ENCODE measurements around the gene APP.

The APP gene

GRCh38 chr21:26060335-26061115 lies 110.0 kb downstream of the APP start:
- Histone ChIP-seq H3K4me3 (no peak overlapping the region), H3K4me2 (no peak overlapping the region), H3K36me3 (peaks cover 46% of the 10 kb centered on the region), H3K27me3 (no peaks in the 10 kb centered on the region), H3K9me3 (no peaks in the 10 kb centered on the region), H3K27ac (no peak overlapping the region), H3K4me1 (peaks cover 7% of the 10 kb centered on the region), H3K9ac (no peak overlapping the region), H4K20me1 (peaks cover 91% of the 10 kb centered on the region)
- no peak for TF ChIP-seq Cebpa-rat (IDR thresholded peaks at IDR 0.05)

GRCh38 chr21:26057477-26058170 lies 112.9 kb downstream of the APP start:
- H3K4me3 ChIP-seq: no peak overlapping the region
- no peak overlapping the region for H3K27ac ChIP-seq
- no peaks in the 10 kb centered on the region for H3K9me3 ChIP-seq
- H3K36me3 ChIP-seq: peaks cover 47% of the 10 kb centered on the region
- H3K4me1 ChIP-seq: peaks cover 16% of the 10 kb centered on the region
- H3K4me2 ChIP-seq: no peak overlapping the region
- H3K27me3 ChIP-seq: no peaks in the 10 kb centered on the region
- H3K9ac ChIP-seq: no peak overlapping the region
- H4K20me1 ChIP-seq: peaks cover 83% of the 10 kb centered on the region
- no peak for TF ChIP-seq Cebpa-rat (IDR thresholded peaks at IDR 0.05)

GRCh38 chr21:26055841-26056264 lies 114.7 kb downstream of the APP start:
- Histone ChIP-seq H3K4me2 (peak overlapping the region; percentile 10; the same call in 1 of the 2 replicates), H3K4me3 (no peak overlapping the region), H3K4me1 (peaks cover 16% of the 10 kb centered on the region), H3K9me3 (no peaks in the 10 kb centered on the region), H3K36me3 (peaks cover 53% of the 10 kb centered on the region), H3K27me3 (no peaks in the 10 kb centered on the region), H3K27ac (no peak overlapping the region), H3K9ac (no peak overlapping the region), H4K20me1 (peaks cover 66% of the 10 kb centered on the region)
- TF ChIP-seq Cebpa-rat (IDR thresholded peaks at IDR 0.05): no peak

DNA sequence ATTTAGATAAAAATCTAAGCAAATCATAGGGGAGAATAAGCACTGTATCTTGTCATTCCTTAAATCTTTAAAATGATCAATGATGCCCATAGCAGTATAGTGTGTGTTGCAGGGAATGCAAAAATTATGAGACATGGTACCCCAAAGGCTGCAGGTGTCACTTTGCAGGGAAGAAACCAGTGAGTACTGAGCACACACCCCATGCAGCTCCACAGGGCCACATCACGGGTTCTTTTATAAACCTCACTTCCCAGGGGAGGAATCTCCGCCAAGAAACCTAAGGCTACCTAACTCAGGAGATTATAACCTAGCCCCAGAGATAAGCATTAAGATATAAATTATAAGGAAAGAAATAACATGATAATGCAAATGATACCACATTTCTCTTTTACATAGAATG lies 115.6 kb downstream of the APP start:
- H4K20me1 ChIP-seq: peaks cover 58% of the 10 kb centered on the region
- no peak for TF ChIP-seq Cebpa-rat (IDR thresholded peaks at IDR 0.05)

DNA sequence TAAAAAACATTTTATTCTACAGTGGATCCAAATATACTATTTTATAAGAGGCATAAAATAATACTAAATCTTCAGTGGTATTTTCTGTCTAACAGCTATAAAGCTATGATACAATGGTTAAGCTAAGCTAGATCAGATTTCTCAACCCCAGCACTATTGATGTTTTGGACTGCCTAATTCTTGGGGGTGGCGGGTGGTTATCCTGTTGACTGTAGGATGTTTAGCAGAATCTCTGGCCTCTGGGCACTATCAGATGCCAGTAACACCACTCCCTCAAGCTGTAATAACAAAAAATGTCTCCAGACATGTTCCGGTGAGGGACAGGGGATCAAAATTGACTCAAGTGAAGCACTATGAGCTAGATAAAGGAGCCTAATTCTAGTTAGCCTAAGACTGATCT lies 118.5 kb downstream of the APP start:
- no peaks in the 10 kb centered on the region for H3K9me3 ChIP-seq
- H3K4me1 ChIP-seq: peaks cover 16% of the 10 kb centered on the region
- no peak overlapping the region for H3K27ac ChIP-seq
- H4K20me1 ChIP-seq: peaks cover 38% of the 10 kb centered on the region
- TF ChIP-seq Cebpa-rat (IDR thresholded peaks at IDR 0.05): no peak
- no peak overlapping the region for H3K4me3 ChIP-seq
- H3K4me2 ChIP-seq: no peak overlapping the region
- H3K9ac ChIP-seq: no peak overlapping the region
- H3K36me3 ChIP-seq: peaks cover 63% of the 10 kb centered on the region
- no peaks in the 10 kb centered on the region for H3K27me3 ChIP-seq

More for the DNA sequence above, 115.6 kb downstream of the APP start:
- H3K4me1 ChIP-seq: peaks cover 16% of the 10 kb centered on the region
- H3K4me3 ChIP-seq: no peak overlapping the region
- peaks cover 54% of the 10 kb centered on the region for H3K36me3 ChIP-seq
- no peak overlapping the region for H3K27ac ChIP-seq
- no peaks in the 10 kb centered on the region for H3K27me3 ChIP-seq
- no peak overlapping the region for H3K9ac ChIP-seq
- H3K4me2 ChIP-seq: peak overlapping the region; percentile 10; the same call in 1 of the 2 replicates
- H3K9me3 ChIP-seq: no peaks in the 10 kb centered on the region

- Histone ChIP-seq H3K9ac (no peak overlapping the region), H3K36me3 (peaks cover 75% of the 10 kb centered on the region), H3K27ac (no peak overlapping the region), H4K20me1 (peaks cover 26% of the 10 kb centered on the region), H3K4me1 (peaks cover 12% of the 10 kb centered on the region), H3K9me3 (peaks cover 4% of the 10 kb centered on the region; the same call in 1 of the 2 replicates), H3K4me2 (no peak overlapping the region), H3K27me3 (no peaks in the 10 kb centered on the region), H3K4me3 (no peak overlapping the region)
- no peak for TF ChIP-seq Cebpa-rat (IDR thresholded peaks at IDR 0.05)
Measured at GRCh38 chr21:26050857-26051256, 119.7 kb downstream of the APP start.

GRCh38 chr21:26049803-26050202 lies 120.8 kb downstream of the APP start:
- no peak overlapping the region for H3K4me2 ChIP-seq
- H3K27me3 ChIP-seq: no peaks in the 10 kb centered on the region
- H3K4me1 ChIP-seq: peaks cover 1% of the 10 kb centered on the region; the same call in 1 of the 2 replicates
- H3K36me3 ChIP-seq: peaks cover 86% of the 10 kb centered on the region
- H3K9ac ChIP-seq: no peak overlapping the region
- no peak overlapping the region for H3K27ac ChIP-seq
- H3K9me3 ChIP-seq: peaks cover 6% of the 10 kb centered on the region; the same call in 1 of the 2 replicates
- no peak for TF ChIP-seq Cebpa-rat (IDR thresholded peaks at IDR 0.05)
- no peak overlapping the region for H3K4me3 ChIP-seq
- peaks cover 16% of the 10 kb centered on the region for H4K20me1 ChIP-seq

GRCh38 chr21:26047279-26047967 lies 123.1 kb downstream of the APP start:
- H3K9ac ChIP-seq: no peak overlapping the region
- no peaks in the 10 kb centered on the region for H3K27me3 ChIP-seq
- H4K20me1 ChIP-seq: 0 out of 2 replicates have a peak, but pooled peaks cover 6% of the 10 kb centered on the region
- H3K4me2 ChIP-seq: no peak overlapping the region
- peaks cover 6% of the 10 kb centered on the region; the same call in 1 of the 2 replicates for H3K9me3 ChIP-seq
- H3K4me1 ChIP-seq: no peaks in the 10 kb centered on the region
- no peak overlapping the region for H3K4me3 ChIP-seq
- H3K36me3 ChIP-seq: peaks cover 91% of the 10 kb centered on the region
- no peak overlapping the region for H3K27ac ChIP-seq
- no peak for TF ChIP-seq Cebpa-rat (IDR thresholded peaks at IDR 0.05)

- Histone ChIP-seq H3K4me2 (no peak overlapping the region), H4K20me1 (peaks cover 13% of the 10 kb centered on the region), H3K27me3 (no peaks in the 10 kb centered on the region), H3K27ac (no peak overlapping the region), H3K4me3 (no peak overlapping the region), H3K4me1 (no peaks in the 10 kb centered on the region), H3K36me3 (peaks cover 74% of the 10 kb centered on the region), H3K9ac (no peak overlapping the region), H3K9me3 (peaks cover 6% of the 10 kb centered on the region; the same call in 1 of the 2 replicates)
- no peak for TF ChIP-seq Cebpa-rat (IDR thresholded peaks at IDR 0.05)
Measured at GRCh38 chr21:26043891-26044290, 126.7 kb downstream of the APP start.
